ENCODE measurements around the gene C7. TPM values are rescaled to one million over a fixed set of nuclear protein-coding genes. Genes with fewer than 3 reads are reported as not detected.
A peak's percentile ranks its signal among the peaks of the same experiment; 100 is the strongest.

The C7 gene
- total and polyA plus RNA-seq, 2 of the 13 experiments (the other 11 are each of a cell fraction or from before 2014, with no cell fraction given) = 1.7 to 3.5 TPM

GRCh38 chr5:40991168-40991980 is 82.1 kb downstream of the C7 start (continued):
- TF ChIP-seq ATF5 (CRISPR knock-in tag; IDR thresholded peaks at IDR 0.05; ENCODE audit: low read depth) = no peak
- no peak for TF ChIP-seq ZNF205 (CRISPR knock-in tag; IDR thresholded peaks at IDR 0.05)
- no peak for TF ChIP-seq RARG (CRISPR knock-in tag; IDR thresholded peaks at IDR 0.05; ENCODE audit: low read depth)
- TF ChIP-seq ZBTB1 (CRISPR knock-in tag; IDR thresholded peaks at IDR 0.05; ENCODE audit: borderline replicate concordance) = no peak
- TF ChIP-seq IRF9 (CRISPR knock-in tag; IDR thresholded peaks at IDR 0.05; ENCODE audit: borderline replicate concordance) = no peak
- TF ChIP-seq ARNTL (CRISPR knock-in tag; IDR thresholded peaks at IDR 0.05) = peak; percentile 31; the same call in 1 of the 2 replicates
- 0 out of 2 replicates have a peak, but pooled peaks have one; percentile 25 for TF ChIP-seq ZNF574 (CRISPR knock-in tag; IDR thresholded peaks at IDR 0.05)
- no peak for TF ChIP-seq TP53 (CRISPR knock-in tag; conservative IDR thresholded peaks at IDR 0.05)
- TF ChIP-seq PLRG1 (conservative IDR thresholded peaks at IDR 0.05) = no peak
- TF ChIP-seq ETV5 (CRISPR knock-in tag; IDR thresholded peaks at IDR 0.05; ENCODE audit: borderline replicate concordance) = peak; percentile 82; the same call in 1 of the 2 replicates
- no peak for TF ChIP-seq PAF1 (CRISPR knock-in tag; IDR thresholded peaks at IDR 0.05)
- TF ChIP-seq NFKB2 (CRISPR knock-in tag; IDR thresholded peaks at IDR 0.05; ENCODE audit: borderline replicate concordance) = no peak
- no peak for TF ChIP-seq ZHX2 (IDR thresholded peaks at IDR 0.05; ENCODE audit: low read depth)
- no peak for TF ChIP-seq ZHX2 (CRISPR knock-in tag; IDR thresholded peaks at IDR 0.05; ENCODE audit: borderline replicate concordance)
- TF ChIP-seq SP5 (CRISPR knock-in tag; IDR thresholded peaks at IDR 0.05; ENCODE audit: borderline replicate concordance, low read depth) = no peak; the same call in 1 of the 2 replicates
- no peak for TF ChIP-seq HOXA9 (CRISPR knock-in tag; IDR thresholded peaks at IDR 0.05; ENCODE audit: borderline replicate concordance)
- peak; percentile 17; the same call in 1 of the 2 replicates for TF ChIP-seq ZNF12 (CRISPR knock-in tag; IDR thresholded peaks at IDR 0.05)
